Measurements from ENCODE around the gene TMEFF2.

Gene TMEFF2

DNA sequence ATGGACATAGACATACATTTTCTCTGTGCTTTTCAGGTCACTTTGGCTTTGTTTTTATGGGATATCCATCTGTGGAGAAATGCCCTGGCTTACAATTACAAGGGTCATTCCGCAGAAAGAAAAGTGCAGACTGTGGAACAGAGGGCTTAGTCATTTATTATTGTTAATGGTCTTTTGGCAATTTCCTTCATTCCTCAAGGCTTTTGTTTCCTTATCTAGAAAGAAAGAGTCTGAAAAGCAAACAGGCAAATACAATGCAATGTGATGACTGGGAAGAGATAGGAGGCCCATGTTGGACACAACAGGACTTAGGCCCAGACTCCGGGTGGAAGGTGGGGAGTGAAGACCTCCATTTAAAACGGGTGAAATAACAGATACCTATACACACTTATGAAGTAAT lies 218.3 kb downstream of the TMEFF2 start:
- CTCF ChIA-PET: interaction anchor here (0.5 kb wide), 1 partner anchor 186 kb away, joined by 3 read pairs; no protein-coding TSS in a partner anchor
- no peak for DNase-seq (ENCODE audit: low spot score)
- H3K27ac ChIP-seq: no peak overlapping the region
- TF ChIP-seq, protein P1, sequence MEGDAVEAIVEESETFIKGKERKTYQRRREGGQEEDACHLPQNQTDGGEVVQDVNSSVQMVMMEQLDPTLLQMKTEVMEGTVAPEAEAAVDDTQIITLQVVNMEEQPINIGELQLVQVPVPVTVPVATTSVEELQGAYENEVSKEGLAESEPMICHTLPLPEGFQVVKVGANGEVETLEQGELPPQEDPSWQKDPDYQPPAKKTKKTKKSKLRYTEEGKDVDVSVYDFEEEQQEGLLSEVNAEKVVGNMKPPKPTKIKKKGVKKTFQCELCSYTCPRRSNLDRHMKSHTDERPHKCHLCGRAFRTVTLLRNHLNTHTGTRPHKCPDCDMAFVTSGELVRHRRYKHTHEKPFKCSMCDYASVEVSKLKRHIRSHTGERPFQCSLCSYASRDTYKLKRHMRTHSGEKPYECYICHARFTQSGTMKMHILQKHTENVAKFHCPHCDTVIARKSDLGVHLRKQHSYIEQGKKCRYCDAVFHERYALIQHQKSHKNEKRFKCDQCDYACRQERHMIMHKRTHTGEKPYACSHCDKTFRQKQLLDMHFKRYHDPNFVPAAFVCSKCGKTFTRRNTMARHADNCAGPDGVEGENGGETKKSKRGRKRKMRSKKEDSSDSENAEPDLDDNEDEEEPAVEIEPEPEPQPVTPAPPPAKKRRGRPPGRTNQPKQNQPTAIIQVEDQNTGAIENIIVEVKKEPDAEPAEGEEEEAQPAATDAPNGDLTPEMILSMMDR (conservative IDR thresholded peaks at IDR 0.05; ENCODE audit: low read depth): no peak
- POLR2A ChIA-PET (ENCODE audit: low non-redundant PET): no interaction called here

DNA sequence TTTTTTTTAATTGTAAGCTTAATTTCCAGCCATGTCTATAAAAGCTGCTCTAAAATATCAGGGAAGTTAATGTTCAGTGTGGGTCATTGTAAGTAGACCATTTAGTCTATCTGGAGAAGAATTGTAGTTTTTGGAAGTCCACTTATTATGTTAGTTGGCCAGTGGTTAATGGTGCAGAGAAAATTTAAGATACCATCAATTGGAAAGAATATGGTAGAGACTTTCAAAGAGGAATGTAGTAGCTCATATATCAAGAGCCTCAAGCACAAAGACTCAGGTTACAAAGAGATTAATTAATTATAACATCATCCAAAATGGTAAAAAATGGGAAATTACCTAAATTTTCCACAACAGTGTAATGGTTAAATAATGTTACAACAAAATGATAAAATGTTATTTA lies 220.1 kb downstream of the TMEFF2 start:
- POLR2A ChIA-PET (ENCODE audit: low non-redundant PET): no interaction called here
- CTCF ChIA-PET: no interaction called here
- TF ChIP-seq, protein P1 (conservative IDR thresholded peaks at IDR 0.05; ENCODE audit: low read depth): no peak

DNA sequence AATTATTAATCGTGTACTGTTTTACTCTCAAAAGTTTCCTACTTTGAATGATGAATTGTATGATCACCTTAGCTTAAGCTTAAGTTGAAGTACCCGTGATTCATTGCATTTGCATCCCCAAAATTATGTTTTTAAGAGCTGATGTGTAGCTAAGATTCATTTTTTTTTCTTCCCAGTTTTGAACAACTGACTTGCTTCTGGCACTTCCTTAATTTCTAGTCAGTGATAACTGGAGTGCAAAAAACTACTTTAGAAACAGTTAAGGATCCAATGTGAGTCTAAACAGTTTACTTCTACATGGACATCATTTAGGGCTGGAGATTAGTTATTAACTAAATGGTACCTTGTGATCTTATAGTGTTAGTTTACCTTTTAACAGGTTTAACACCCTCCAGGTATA lies 223.9 kb downstream of the TMEFF2 start:
- no peak overlapping the region for H3K27ac ChIP-seq
- no peak for DNase-seq (ENCODE audit: low spot score)
- TF ChIP-seq, protein P1 (conservative IDR thresholded peaks at IDR 0.05; ENCODE audit: low read depth): no peak
- CTCF ChIA-PET: no interaction called here
- POLR2A ChIA-PET (ENCODE audit: low non-redundant PET): no interaction called here

More for the DNA sequence above, 220.1 kb downstream of the TMEFF2 start:
- DNase-seq (ENCODE audit: low spot score): no peak
- no peak overlapping the region for H3K27ac ChIP-seq

DNA sequence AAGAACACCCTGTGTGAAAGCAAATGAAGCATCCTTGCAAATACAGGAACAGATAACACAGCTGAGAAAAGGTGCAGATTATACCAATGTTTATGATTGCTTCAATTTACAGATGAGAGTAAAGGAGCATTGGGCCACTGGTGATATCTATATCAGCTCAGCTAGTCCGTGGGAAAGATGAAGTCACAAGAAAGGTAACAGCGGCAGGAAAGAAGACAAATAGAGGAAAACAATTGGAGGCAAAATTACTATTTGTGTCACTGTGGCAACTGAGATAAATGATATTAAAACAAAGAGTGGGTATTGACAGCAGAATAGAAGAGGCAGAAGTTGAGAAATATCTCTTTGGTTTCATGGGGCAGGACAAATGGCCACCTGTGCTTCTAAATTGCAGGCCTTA lies 226.6 kb downstream of the TMEFF2 start:
- ChIA-PET CTCF (no interaction called here), POLR2A (ENCODE audit: low non-redundant PET) (no interaction called here)
- TF ChIP-seq, protein P1 (conservative IDR thresholded peaks at IDR 0.05; ENCODE audit: low read depth): no peak
- DNase-seq (ENCODE audit: low spot score): no peak
- no peak overlapping the region for H3K27ac ChIP-seq

DNA sequence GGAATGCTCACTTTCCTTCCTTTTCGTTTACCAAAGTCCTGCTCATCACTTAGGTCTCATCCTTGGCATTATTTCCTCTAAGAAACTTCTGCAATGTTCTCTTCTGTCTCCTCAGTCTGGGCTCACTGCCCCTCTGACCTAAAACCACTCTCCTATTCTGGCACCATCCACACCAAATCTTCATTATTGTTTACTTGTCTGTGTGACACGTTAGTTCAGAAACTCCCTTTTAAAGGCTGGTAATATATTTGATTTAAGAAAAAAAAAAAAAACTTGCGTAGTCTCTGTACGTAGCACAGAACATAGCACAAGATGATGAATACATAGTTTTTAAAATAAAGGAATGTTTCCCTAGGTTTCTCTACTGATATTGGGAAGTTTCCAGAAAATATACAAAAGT lies 229.0 kb downstream of the TMEFF2 start:
- TF ChIP-seq, protein P1 (conservative IDR thresholded peaks at IDR 0.05; ENCODE audit: low read depth): no peak
- ChIA-PET CTCF (no interaction called here), POLR2A (ENCODE audit: low non-redundant PET) (no interaction called here)
- no peak overlapping the region for H3K27ac ChIP-seq
- DNase-seq (ENCODE audit: low spot score): no peak

DNA sequence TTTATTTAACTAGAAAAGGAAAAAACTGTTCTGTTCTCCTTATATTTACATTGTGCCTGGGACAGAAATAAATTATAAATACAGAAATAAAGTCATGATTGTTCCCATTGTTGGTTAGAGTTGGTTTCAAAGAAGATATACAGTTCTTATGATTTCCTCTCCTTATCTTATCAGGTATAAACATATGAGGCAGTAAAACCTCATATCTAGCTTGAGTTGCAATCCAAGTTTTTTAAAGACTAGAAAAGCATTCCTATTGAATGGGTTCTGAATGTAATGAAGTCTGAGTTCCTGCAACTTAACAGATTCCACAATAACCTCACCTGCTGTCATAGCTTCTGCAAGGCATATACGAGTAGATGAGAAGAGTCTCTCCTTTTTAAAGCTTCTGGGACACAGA lies 233.2 kb downstream of the TMEFF2 start:
- no peak for DNase-seq (ENCODE audit: low spot score)

More for the DNA sequence above, 233.2 kb downstream of the TMEFF2 start:
- POLR2A ChIA-PET (ENCODE audit: low non-redundant PET): no interaction called here
- CTCF ChIA-PET: no interaction called here
- TF ChIP-seq, protein P1 (conservative IDR thresholded peaks at IDR 0.05; ENCODE audit: low read depth): no peak
- H3K27ac ChIP-seq: no peak overlapping the region

Measured in RWPE1 (cell line).